GM12891 (cell line): Measurements from ENCODE around the gene TP53I3.

Experiments used
- POLR2A ChIP-seq: IDR thresholded peaks from 2 replicates; pipeline ENCODE4 v1.6.1; 2011; ENCODE audit warnings: low read depth, low read length, control low read depth
- POLR2AphosphoS5 ChIP-seq: IDR thresholded peaks from 2 replicates; pipeline ENCODE4 v1.6.1; 2011; ENCODE audit warnings: low read depth, low read length, control low read depth
- SPI1 ChIP-seq: IDR thresholded peaks from 2 replicates; pipeline ENCODE4 v1.6.1; 2011; ENCODE audit warnings: low read depth, low read length, control low read depth
- TAF1 ChIP-seq: IDR thresholded peaks from 2 replicates; pipeline ENCODE4 v1.6.1; 2011; ENCODE audit warnings: low read depth, low read length, control low read depth

DNA sequence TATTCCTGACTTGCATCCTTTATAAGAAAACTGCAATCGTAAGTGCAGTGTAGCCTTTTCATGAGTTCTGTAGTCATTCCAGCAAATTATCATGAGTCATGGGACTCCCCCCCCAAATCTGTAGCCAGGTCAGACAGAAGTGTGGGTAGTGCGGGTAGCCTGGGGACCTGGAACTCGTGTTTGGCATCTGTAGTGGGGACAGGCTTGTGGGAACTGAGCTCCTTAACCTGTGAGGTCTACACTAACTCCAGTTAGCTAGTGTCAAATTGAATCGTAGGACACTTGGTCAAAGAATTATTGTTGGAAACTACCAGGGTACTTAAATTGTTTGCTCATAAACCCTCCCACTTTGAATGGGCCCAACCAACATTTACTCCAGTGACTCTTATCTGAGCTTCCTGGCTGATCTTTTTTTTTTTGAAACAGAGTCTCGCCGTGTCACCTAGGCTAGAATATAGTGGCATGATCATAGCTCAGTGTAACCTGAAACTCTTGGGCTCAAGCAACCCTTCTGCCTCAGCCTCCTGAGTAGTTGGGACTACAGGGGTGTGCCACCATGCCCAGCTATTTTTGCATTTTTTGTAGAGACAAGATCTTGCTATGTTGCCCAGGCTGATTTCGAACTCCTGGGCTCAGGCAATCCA, 26.1 kb upstream of the TP53I3 start:
- no peak for TF ChIP-seq POLR2AphosphoS5
- no peak for TF ChIP-seq POLR2A
- no peak for TF ChIP-seq SPI1
- TF ChIP-seq TAF1 = no peak
